Neuronal stem cell (in vitro differentiated cells): ENCODE data around the gene VENTX.
A peak's percentile ranks its signal among the peaks of the same experiment; 100 is the strongest.

Source experiments
- DNase-seq: peaks from one replicate; pipeline ENCODE4 v3.0.0-alpha.2; 2013; ENCODE audit warnings: low spot score
- H2AFZ ChIP-seq: one replicate; pipeline ENCODE4 v1.6.1; 2013; ENCODE audit warnings: mild to moderate bottlenecking, low read length, inconsistent platforms
- H2AK5ac ChIP-seq: 2 replicates; pipeline ENCODE4 v1.6.1; 2013; ENCODE audit warnings: low read depth, mild to moderate bottlenecking, inconsistent platforms, low read length, moderate library complexity, mixed read lengths
- H2BK120ac ChIP-seq: 2 replicates; pipeline ENCODE4 v1.6.1; 2013; ENCODE audit warnings: low read depth, mild to moderate bottlenecking, inconsistent platforms, low read length, moderate library complexity, mixed read lengths
- H2BK12ac ChIP-seq: one replicate; pipeline ENCODE4 v1.6.1; 2013; ENCODE audit warnings: low read length, inconsistent platforms
- H2BK15ac ChIP-seq: 2 replicates; pipeline ENCODE4 v1.6.1; 2013; ENCODE audit warnings: mild to moderate bottlenecking, low read length, inconsistent platforms, mixed read lengths
- H2BK5ac ChIP-seq: one replicate; pipeline ENCODE4 v1.6.1; 2013; ENCODE audit warnings: inconsistent platforms, mild to moderate bottlenecking, low read length, moderate library complexity
- H3K14ac ChIP-seq: one replicate; pipeline ENCODE4 v1.6.1; 2013; ENCODE audit warnings: low read length, inconsistent platforms
- H3K18ac ChIP-seq: 2 replicates; pipeline ENCODE4 v1.6.1; 2013; ENCODE audit warnings: low read length, inconsistent platforms
- H3K23ac ChIP-seq: 2 replicates; pipeline ENCODE4 v1.6.1; 2013; ENCODE audit warnings: low read depth, mild to moderate bottlenecking, mixed read lengths, low read length, inconsistent platforms; ENCODE audit not compliant: poor library complexity
- H3K27ac ChIP-seq: replicated peaks from 3 replicates; pipeline ENCODE4 v1.5.1; 2013; ENCODE audit warnings: low read length, inconsistent platforms
- H3K27me3 ChIP-seq, 3 experiments: 2 replicates each; pipeline ENCODE4 v1.6.1; 2013; ENCODE audit warnings: low read length in 3 of 3, mild to moderate bottlenecking in 2 of 3, inconsistent platforms in 1 of 3, low read depth in 1 of 3, mixed read lengths in 1 of 3, moderate library complexity in 1 of 3; ENCODE audit not compliant: control insufficient read depth in 3 of 3, insufficient read depth in 3 of 3
- H3K36me3 ChIP-seq, 2 donors: replicated peaks in 1 of 2; 2 replicates each; pipeline ENCODE4 v1.6.1; 2013; ENCODE audit warnings: low read length in 2 of 2; ENCODE audit not compliant: control insufficient read depth in 2 of 2, insufficient read depth in 2 of 2
- H3K4ac ChIP-seq: 2 replicates; pipeline ENCODE4 v1.6.1; 2013; ENCODE audit warnings: inconsistent platforms, mild to moderate bottlenecking, low read length, moderate library complexity
- H3K4me1 ChIP-seq, 2 donors: 1 replicate in 1 of 2; 2 replicates in 1 of 2; pipeline ENCODE4 v1.6.1; 2013; ENCODE audit warnings: low read length in 2 of 2, low read depth in 1 of 2; ENCODE audit not compliant: control insufficient read depth in 2 of 2, insufficient read depth in 1 of 2
- H3K4me2 ChIP-seq: one replicate; pipeline ENCODE4 v1.6.1; 2013; ENCODE audit warnings: mild to moderate bottlenecking, low read length, inconsistent platforms; ENCODE audit not compliant: insufficient read depth, poor library complexity, severe bottlenecking
- H3K4me3 ChIP-seq, 2 donors: 2 replicates each; pipeline ENCODE4 v1.5.1; 2013; ENCODE audit warnings: low read length in 2 of 2, mild to moderate bottlenecking in 2 of 2, inconsistent platforms in 1 of 2, moderate library complexity in 1 of 2
- H3K79me1 ChIP-seq: one replicate; pipeline ENCODE4 v1.6.1; 2013; ENCODE audit warnings: low read depth, mild to moderate bottlenecking, inconsistent platforms, low read length, moderate library complexity
- H3K9ac ChIP-seq: one replicate; pipeline ENCODE4 v1.6.1; 2013; ENCODE audit warnings: mild to moderate bottlenecking, low read depth, low read length, inconsistent platforms; ENCODE audit not compliant: poor library complexity
- H3K9me3 ChIP-seq, 2 donors: replicated peaks in 1 of 2; 2 replicates each; pipeline versions ENCODE3 to v1.6.1; 2013; ENCODE audit warnings: low read length in 2 of 2, mild to moderate bottlenecking in 2 of 2, inconsistent platforms in 1 of 2, low read depth in 1 of 2, mixed read lengths in 1 of 2, moderate library complexity in 1 of 2; ENCODE audit not compliant: control insufficient read depth in 2 of 2, insufficient read depth in 1 of 2
- H4K8ac ChIP-seq: one replicate; pipeline ENCODE4 v1.6.1; 2013; ENCODE audit warnings: low read depth, mild to moderate bottlenecking, inconsistent platforms, low read length, moderate library complexity
- H4K91ac ChIP-seq: one replicate; pipeline ENCODE4 v1.6.1; 2013; ENCODE audit warnings: low read length, low read depth, mild to moderate bottlenecking, inconsistent platforms; ENCODE audit not compliant: poor library complexity
- whole genome bisulfite sequencing, 2 donors: extraction: QIAGEN DNeasy Blood & Tissue Kit; methylation state at CpG; one replicate each; pipeline ENCODE4 v1.1.7; 2013; ENCODE audit warnings: missing lambda C conversion rate in 2 of 2, mixed read lengths in 1 of 2; ENCODE audit not compliant: insufficient read length in 2 of 2, insufficient replicate concordance in 1 of 2; ENCODE audit errors: extremely low coverage in 2 of 2; 5-methylcytosine and 5-hydroxymethylcytosine counted together

The VENTX gene

DNA sequence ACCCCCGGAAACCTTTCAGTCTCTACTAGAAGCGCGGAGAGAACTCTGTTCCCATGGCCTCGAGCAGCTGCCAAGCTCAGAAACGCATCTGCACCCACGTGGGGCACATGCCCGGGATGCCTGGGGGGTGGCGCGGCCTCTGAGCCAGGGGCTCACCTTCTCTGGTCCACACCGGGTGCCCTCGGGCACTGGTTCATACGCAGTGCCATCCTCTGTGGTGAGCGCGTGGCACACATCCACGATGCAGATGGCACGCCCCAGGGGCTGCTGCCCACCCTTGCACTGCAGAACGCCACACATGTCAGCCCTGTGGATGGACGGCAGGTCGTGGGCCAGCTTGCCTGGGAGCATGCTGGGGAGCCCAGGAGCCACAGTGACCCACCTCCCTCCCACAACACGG, 32.5 kb downstream of the VENTX start:
- H3K27ac ChIP-seq, result no peak overlapping the region
- H3K4me2 ChIP-seq, result no peak overlapping the region
- H3K9me3 ChIP-seq, result no peaks in the 10 kb centered on the region
- no peak overlapping the region for H3K9ac ChIP-seq
- no peak overlapping the region for H4K91ac ChIP-seq
- no peaks in the 10 kb centered on the region for H3K27me3 ChIP-seq
- H2BK15ac ChIP-seq, result peak overlapping the region; percentile 1
- no peak overlapping the region for H3K18ac ChIP-seq
- no CpG with 5 or more reads among the region's 20 CpGs for WGBS, 2 donors
- no peak overlapping the region for H2BK5ac ChIP-seq
- H2BK12ac ChIP-seq, result no peak overlapping the region
- H4K8ac ChIP-seq, result no peak overlapping the region
- peaks cover 0 to 5% of the 10 kb centered on the region in 2 donors for H3K4me1 ChIP-seq
- H3K4me3 ChIP-seq, result no peak overlapping the region
- no peak overlapping the region for H2AFZ ChIP-seq
- peaks cover 2% of the 10 kb centered on the region for H3K79me1 ChIP-seq
- peak overlapping the region; percentile 80 for H3K23ac ChIP-seq
- DNase-seq, result no peak
- H2BK120ac ChIP-seq, result no peak overlapping the region
- H3K4ac ChIP-seq, result no peak overlapping the region
- H2AK5ac ChIP-seq, result no peak overlapping the region
- peak overlapping the region; percentile 82 for H3K14ac ChIP-seq
- H3K36me3 ChIP-seq, result no peaks in the 10 kb centered on the region

DNA sequence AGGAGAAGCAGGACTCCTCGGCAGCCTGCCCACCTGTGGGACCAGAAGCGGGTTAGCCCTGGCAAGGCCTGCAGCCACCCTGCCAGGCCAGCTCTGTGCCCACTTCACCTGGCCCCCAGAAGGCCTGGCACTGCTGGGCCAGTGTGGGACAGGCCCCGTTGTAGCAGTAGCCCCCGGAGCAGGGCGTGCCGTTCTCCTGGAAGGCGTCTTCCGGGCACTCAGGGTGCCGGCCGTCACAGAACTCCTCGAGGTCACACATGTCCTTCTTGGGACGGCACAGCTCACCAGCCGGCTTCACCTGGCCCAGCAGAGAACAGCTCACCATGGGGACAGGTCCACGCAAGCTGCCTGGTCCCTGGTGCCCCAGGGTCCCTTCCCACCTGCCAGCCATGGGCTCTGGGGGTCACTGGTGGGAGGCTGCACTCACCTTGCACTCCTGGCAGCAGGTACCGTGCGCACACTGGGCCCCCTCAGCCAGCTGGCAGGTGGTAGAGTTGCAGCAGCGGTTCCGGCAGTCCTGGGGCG, 33.2 kb downstream of the VENTX start:
- WGBS, 2 donors, result no CpG with 5 or more reads among the region's 19 CpGs
- Histone ChIP-seq H2AFZ (no peak overlapping the region), H4K91ac (no peak overlapping the region), H3K27ac (no peak overlapping the region), H2BK5ac (no peak overlapping the region), H2BK120ac (no peak overlapping the region), H3K4me3 (peak overlapping the region in 1 of 2 donors; percentile 35), H3K4ac (peak overlapping the region; percentile 53), H3K9me3 (no peaks in the 10 kb centered on the region), H3K79me1 (peaks cover 2% of the 10 kb centered on the region), H3K36me3 (no peaks in the 10 kb centered on the region), H3K9ac (peak overlapping the region; percentile 4), H3K23ac (peak overlapping the region; percentile 73), H3K4me1 (peaks cover 2 to 11% of the 10 kb centered on the region in 2 donors), H3K18ac (no peak overlapping the region), H3K14ac (peak overlapping the region; percentile 21), H3K27me3 (peaks cover 0 to 3% (median 0%) of the 10 kb centered on the region in 3 experiments), H2AK5ac (no peak overlapping the region), H3K4me2 (no peak overlapping the region), H2BK15ac (no peak overlapping the region), H4K8ac (no peak overlapping the region), H2BK12ac (peak overlapping the region; percentile 75)
- no peak for DNase-seq

DNA sequence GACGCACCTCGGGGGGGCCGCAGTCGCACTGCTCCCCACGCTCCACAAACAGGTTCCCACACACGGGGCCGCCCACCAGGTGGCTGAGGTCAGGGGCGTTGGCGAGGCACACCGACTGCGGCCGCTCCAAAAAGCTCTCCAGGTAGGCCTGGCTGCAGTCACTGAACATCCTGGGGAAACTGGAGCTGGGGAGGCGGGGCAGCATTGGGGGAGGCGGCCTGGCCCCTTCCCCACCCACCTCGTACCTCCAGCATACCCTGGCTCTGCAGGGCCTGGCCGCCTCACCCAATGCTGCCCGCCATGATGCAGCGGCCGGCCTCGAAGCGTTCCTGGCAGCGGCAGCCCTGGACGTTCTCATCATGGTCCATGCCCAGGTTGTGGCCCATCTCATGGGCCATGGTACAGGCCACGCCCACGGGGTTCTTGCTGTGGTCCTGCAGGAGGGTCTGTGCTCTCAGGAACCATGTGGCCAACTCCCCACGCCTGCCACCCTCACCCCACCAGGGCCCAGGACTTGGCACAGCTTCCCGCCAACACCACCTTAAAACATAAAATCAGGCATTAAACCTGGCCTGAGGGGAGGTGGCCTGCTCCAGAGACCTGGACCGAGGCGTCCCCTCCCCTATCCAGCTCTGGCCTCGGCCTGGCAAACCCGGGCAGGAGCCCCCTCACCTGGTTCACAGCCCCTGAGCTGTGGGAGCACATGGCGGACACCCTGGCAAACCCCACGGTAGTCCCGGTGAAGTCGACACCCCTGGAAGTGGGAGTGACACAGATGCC, 34.1 kb downstream of the VENTX start:
- Histone ChIP-seq H3K4me1 (peaks cover 8 to 15% of the 10 kb centered on the region in 2 donors), H2BK120ac (no peak overlapping the region), H3K27ac (no peak overlapping the region), H3K23ac (peak overlapping the region; percentile 73), H3K36me3 (no peaks in the 10 kb centered on the region), H3K14ac (peak overlapping the region; percentile 38), H2AFZ (no peak overlapping the region), H4K91ac (no peak overlapping the region), H3K9ac (peak overlapping the region; percentile 4), H2AK5ac (peak overlapping the region; percentile 25), H3K4me2 (no peak overlapping the region), H4K8ac (peak overlapping the region; percentile 92), H3K79me1 (peaks cover 3% of the 10 kb centered on the region), H3K9me3 (peaks cover 0 to 2% of the 10 kb centered on the region in 2 donors), H3K18ac (peak overlapping the region; percentile 71), H2BK12ac (peak overlapping the region; percentile 73), H3K4ac (no peak overlapping the region), H2BK15ac (peak overlapping the region; percentile 58), H2BK5ac (no peak overlapping the region), H3K4me3 (no peak overlapping the region), H3K27me3 (peaks cover 0 to 11% (median 6%) of the 10 kb centered on the region in 3 experiments)
- WGBS, 2 donors, result no CpG with 5 or more reads among the region's 35 CpGs
- no peak for DNase-seq

DNA sequence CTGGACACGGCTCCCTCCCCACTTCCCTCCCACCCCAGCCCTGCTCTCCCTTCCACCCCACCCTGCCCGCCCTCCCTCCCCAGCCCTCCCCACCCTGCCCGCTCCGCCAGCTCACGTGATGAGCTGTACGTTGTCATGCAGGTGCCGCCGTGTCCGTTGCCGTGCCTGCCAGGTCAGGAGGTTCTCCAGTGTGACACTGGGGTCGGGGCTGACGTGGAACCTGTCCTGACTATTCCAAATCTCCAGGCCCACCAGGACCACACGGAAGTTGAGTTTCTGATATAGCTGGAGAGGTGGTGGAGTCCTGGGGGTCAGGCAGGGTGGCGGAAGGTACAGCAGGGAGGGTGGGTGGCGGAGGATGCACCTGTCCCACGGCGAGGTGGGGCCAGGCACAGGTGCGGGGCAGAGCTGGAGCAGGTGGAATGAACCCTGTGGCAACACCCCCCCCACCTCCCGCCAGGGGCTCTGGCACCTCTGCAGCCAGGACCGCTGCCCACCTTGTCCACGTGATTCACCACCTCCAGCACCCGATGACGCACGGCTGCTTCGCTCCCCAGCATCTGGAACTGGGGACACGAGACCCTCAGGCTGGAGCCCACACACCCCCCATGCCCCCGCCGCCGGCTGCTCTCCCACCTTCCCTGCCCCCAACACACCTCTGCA, 34.8 kb downstream of the VENTX start:
- Histone ChIP-seq H3K4ac (no peak overlapping the region), H2BK120ac (no peak overlapping the region), H2BK12ac (peak overlapping the region; percentile 41), H3K9me3 (peaks cover 0 to 2% of the 10 kb centered on the region in 2 donors), H2AFZ (no peak overlapping the region), H4K91ac (no peak overlapping the region), H3K9ac (peak overlapping the region; percentile 44), H3K27me3 (peaks cover 0 to 13% (median 6%) of the 10 kb centered on the region in 3 experiments), H3K14ac (no peak overlapping the region), H3K4me3 (no peak overlapping the region), H4K8ac (no peak overlapping the region), H2BK5ac (no peak overlapping the region), H3K23ac (no peak overlapping the region), H3K4me2 (no peak overlapping the region), H3K18ac (no peak overlapping the region), H3K27ac (no peak overlapping the region), H3K36me3 (no peaks in the 10 kb centered on the region), H3K4me1 (peaks cover 8 to 15% of the 10 kb centered on the region in 2 donors), H2AK5ac (peak overlapping the region; percentile 70), H2BK15ac (no peak overlapping the region), H3K79me1 (peaks cover 3% of the 10 kb centered on the region)
- DNase-seq, result no peak
- no CpG with 5 or more reads among the region's 29 CpGs for WGBS, 2 donors
